GM18505 (cell line): ENCODE measurements around the gene TMEM244.
"Not testable (repeated sequence)": the region's sequence is repeated elsewhere in the genome, so short reads cannot be mapped to it uniquely, and the experiment has no call there.

Source experiments
- ATAC-seq: cut with Tn5 transposase; IDR thresholded peaks from one replicate; pipeline ENCODE4 v1.9.1; 2021; ENCODE audit not compliant: unreplicated experiment
- POLR2A ChIP-seq: IDR thresholded peaks from 4 replicates; pipeline ENCODE4 v1.6.1; 2011; ENCODE audit warnings: borderline replicate concordance; ENCODE audit not compliant: insufficient read depth, insufficient read length; ENCODE audit errors: extremely low read depth

The TMEM244 gene

GRCh38 chr6:129886401-129887155 is 25.5 kb upstream of the TMEM244 start:
- no peak for TF ChIP-seq POLR2A
- no peak for ATAC-seq

DNA sequence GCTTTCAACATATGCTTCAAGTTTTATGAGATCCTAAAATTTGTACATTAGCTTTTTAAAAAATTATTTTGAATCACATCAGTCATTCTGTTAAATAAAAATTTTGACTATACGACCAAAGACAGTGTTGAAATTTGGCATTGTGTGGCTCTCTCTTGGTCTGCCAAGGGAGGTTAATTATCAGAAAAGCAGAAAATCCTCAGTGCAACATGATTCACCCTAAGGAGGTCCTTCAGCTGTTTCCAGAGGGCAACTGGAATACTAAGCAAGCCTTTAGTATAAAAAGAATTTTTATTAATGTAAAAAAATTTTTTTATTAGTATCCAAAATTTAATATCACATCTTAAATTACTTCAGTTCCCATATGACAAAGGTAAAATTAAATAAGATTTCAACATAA is 23.1 kb upstream of the TMEM244 start:
- ATAC-seq: no peak
- no peak for TF ChIP-seq POLR2A

- TF ChIP-seq POLR2A: no peak
- ATAC-seq: peak; percentile 92
Measured at GRCh38 chr6:129882510-129883023, 21.5 kb upstream of the TMEM244 start.

GRCh38 chr6:129877894-129878293 is 16.8 kb upstream of the TMEM244 start:
- ATAC-seq: not testable (repeated sequence)

DNA sequence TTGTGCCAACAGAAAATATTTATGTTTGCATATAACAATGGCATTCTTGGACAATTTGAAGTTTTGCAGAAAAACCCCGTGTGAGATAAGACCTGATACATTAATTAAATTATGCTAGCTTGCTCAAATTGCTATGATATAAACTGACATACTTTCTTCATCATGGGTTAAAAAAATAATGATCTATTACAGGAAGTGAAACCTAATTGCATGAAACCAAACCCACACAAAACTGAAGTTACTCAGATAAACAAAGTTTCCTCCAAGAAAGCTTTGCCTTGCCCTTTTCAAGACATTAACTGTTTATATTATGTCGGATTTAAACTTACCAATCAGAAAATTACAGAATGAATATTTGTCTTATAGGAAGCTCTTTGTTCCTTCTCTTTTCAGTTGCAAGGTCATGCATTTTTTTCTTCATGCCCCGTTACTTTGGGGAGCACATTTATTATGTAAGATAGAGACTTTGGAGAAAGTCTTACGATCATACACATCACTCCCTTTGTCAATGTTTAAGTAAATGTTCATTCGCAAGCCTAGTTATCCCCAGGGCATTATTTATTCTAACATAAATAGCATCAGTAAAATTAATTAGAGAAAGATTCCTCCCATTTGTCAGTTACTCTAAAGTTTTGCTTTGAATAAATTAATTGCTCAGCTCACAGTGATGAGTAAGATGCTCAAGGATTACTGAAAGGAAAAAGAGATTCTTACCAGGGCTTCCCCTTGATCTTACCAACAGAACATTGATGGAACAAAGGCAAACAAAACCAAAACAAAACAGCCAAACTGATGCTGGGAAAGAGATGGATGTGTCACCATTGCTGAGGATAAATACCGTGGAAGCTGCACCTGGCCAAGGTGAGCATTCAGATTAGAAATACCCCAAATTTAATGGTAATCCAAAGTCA is 14.8 kb upstream of the TMEM244 start:
- ATAC-seq: peak; percentile 90
- no peak for TF ChIP-seq POLR2A

DNA sequence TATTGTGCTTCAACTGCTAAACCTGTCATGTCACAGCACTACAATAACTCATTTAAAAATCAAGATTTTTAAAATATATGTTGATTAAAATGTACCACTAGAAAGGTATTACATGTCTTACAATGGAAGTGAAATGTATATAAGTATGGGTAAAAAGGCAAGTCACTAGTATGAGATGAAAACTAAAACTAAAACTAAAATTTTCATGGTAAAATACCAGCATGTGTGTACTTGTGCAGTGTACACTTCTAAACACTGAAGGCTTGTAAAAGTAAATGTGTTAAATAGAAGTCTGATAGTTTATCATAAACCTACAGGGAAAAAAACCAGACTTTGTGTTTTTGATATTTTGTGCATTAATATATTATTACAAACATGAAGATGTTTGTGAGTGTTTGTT is 13.7 kb upstream of the TMEM244 start:
- no peak for TF ChIP-seq POLR2A
- no peak for ATAC-seq

GRCh38 chr6:129872586-129872985 is 11.5 kb upstream of the TMEM244 start:
- no peak for ATAC-seq
- no peak for TF ChIP-seq POLR2A

DNA sequence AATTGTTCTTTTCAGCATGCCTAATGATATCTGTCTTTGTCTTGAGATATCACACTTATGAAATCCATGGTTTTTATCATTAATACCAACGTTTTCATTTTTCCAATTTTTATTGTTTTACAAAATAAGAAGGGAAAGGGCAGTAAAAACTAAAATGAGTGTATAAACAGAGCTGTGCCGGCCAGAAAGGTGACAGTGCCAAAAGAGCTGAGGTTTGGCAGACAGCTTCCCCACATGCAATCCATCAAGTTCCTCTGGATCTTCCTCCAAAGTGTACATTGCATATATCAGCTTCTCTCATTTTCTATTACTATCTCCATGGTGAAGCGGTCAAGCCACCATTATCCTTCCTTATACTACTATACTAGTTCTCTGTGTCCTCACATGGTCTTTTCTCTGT is 10.1 kb upstream of the TMEM244 start:
- TF ChIP-seq POLR2A: no peak
- ATAC-seq: no peak

GRCh38 chr6:129867403-129867802 is 6.3 kb upstream of the TMEM244 start:
- TF ChIP-seq POLR2A: no peak
- no peak for ATAC-seq

GRCh38 chr6:129866688-129867087 is 5.6 kb upstream of the TMEM244 start:
- ATAC-seq: no peak
- TF ChIP-seq POLR2A: no peak

DNA sequence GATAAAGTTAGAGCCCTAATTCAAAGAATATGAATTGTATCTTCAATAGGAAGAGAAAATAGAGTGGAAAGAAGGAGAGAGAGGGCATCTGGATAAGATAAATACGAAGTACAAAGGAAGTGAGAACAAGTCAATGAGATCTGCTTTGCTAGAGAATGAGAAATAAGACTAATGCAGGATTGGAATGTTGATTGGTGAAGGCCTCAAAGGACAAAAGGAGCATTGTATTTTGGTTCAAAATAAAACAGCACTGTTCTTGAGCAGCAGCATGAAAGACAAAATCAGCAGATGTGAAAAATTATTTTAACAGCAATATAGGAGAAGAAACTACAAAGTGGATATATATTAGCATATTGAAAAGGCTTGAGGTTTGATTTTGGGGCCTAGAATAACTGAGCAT is 5.1 kb upstream of the TMEM244 start:
- TF ChIP-seq POLR2A: no peak
- no peak for ATAC-seq

- ATAC-seq: no peak
- no peak for TF ChIP-seq POLR2A
Measured at GRCh38 chr6:129865013-129865412, 3.9 kb upstream of the TMEM244 start.

DNA sequence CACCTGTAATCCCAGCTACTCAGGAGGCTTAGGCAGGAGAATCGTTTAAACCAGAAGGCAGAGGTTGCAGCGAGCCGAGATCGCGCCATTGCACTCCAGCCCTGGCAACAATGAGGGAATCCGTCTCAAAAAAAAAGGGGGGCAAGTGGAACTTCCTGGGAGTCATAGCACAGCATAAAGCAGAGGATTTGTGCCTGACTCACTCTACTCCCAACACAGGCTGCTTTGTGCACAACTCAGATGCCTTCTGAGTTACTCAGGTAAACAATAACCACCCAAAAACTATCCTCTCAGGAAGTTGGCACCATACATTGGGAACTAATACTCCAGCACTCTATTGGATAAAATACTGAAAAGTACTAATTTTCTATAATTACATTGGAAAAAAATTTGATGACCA is 2.5 kb upstream of the TMEM244 start:
- no peak for ATAC-seq
- no peak for TF ChIP-seq POLR2A

GRCh38 chr6:129859524-129859923 is 1.6 kb downstream of the TMEM244 start:
- no peak for ATAC-seq

More at GRCh38 chr6:129859524-129859923, 1.6 kb downstream of the TMEM244 start:
- no peak for TF ChIP-seq POLR2A
